Keratinocyte (primary cell): ENCODE results near the gene TRPV5.

ENCODE experiments used
- CTCF ChIP-seq, 3 experiments: IDR thresholded peaks in 1 of 3; conservative IDR thresholded peaks in 1 of 3; optimal IDR thresholded peaks in 1 of 3; 2 replicates in 2 of 3; 3 replicates in 1 of 3; pipeline versions ENCODE3 to v1.5.1; 2011; ENCODE audit warnings: low read length in 3 of 3, mild to moderate bottlenecking in 3 of 3, moderate library complexity in 2 of 3, control low read depth in 1 of 3, inconsistent platforms in 1 of 3; ENCODE audit not compliant: insufficient read depth in 2 of 3; ENCODE audit errors: extremely low read depth in 1 of 3
- EZH2 ChIP-seq: IDR thresholded peaks from one replicate; pipeline ENCODE4 v1.6.1; 2012; ENCODE audit warnings: inconsistent platforms, mild to moderate bottlenecking, low read length, moderate library complexity

GRCh38 chr7:142941541-142941940 is 8.0 kb upstream of the TRPV5 start:
- TF ChIP-seq CTCF (optimal IDR thresholded peaks at IDR 0.05 in 1 of 3, IDR thresholded peaks at IDR 0.05 in 1 of 3, conservative IDR thresholded peaks at IDR 0.05 in 1 of 3; ENCODE audit: extremely low read depth in 1 of 3, insufficient read depth in 2 of 3, low read length in 3 of 3) (no peak), EZH2 (no peak)
